Activated T-helper 2 cell treated with anti-CD3 and anti-CD28 coated beads, Interferon-gamma antibody, Interleukin-2, Interleukin-4, amounts not matched to agents 10 μg/mL and 5 μg/mL and 100 μg/mL, durations not matched to agents 14 hours and 24 hours and 36 hours (primary cell): Measurements from ENCODE around the gene SEMA3G. TPM values are rescaled to one million over a fixed set of nuclear protein-coding genes. Genes with fewer than 3 reads are reported as not detected.

ENCODE experiments used
- DNase-seq: peaks from one replicate; pipeline ENCODE4 v3.0.0; 2021; ENCODE audit warnings: low spot score
- H3K27ac Mint-ChIP-seq: one replicate; pipeline ENCODE4 v1.8.0; 2021; ENCODE audit warnings: mixed read lengths
- H3K27me3 Mint-ChIP-seq: one replicate; pipeline ENCODE4 v1.8.0; 2021; ENCODE audit warnings: low read depth, mixed read lengths
- H3K36me3 Mint-ChIP-seq: one replicate; pipeline ENCODE4 v1.8.0; 2021; ENCODE audit warnings: low read depth, mixed read lengths
- H3K4me1 Mint-ChIP-seq: one replicate; pipeline ENCODE4 v1.8.0; 2021; ENCODE audit warnings: low read depth, mixed read lengths
- H3K4me3 Mint-ChIP-seq: one replicate; pipeline ENCODE4 v1.8.0; 2021; ENCODE audit warnings: low read depth, mild to moderate bottlenecking, moderate library complexity, mixed read lengths
- H3K9me3 Mint-ChIP-seq: one replicate; pipeline ENCODE4 v1.8.0; 2021; ENCODE audit warnings: mixed read lengths
- intact Hi-C: fragments of 100-400 bp; cut with micrococcal nuclease; formaldehyde crosslinking; loops from one replicate; pipeline ENCODE4 v1.15.1; 2023
- total RNA-seq: library from RNA; stranded (reverse); gene quantifications from 2 replicates; pipeline ENCODE4 v1.2.3, GENCODE V29; 2022

The SEMA3G gene
- total RNA-seq, 1 donor from 2014 or later: 0.30 TPM

GRCh38 chr3:52446631-52447511 lies 2.0 kb upstream of the SEMA3G start:
- H3K36me3 Mint-ChIP-seq: no peaks in the 10 kb centered on the region
- peak; percentile 67 for DNase-seq
- H3K27ac Mint-ChIP-seq: no peak overlapping the region
- peaks cover 12% of the 10 kb centered on the region for H3K4me1 Mint-ChIP-seq
- no peaks in the 10 kb centered on the region for H3K27me3 Mint-ChIP-seq
- intact Hi-C loops: loop anchor here (1.0 to 5.0 kb wide), 2 partner anchors 35 to 225 kb away; no protein-coding TSS in a partner anchor
- H3K4me3 Mint-ChIP-seq: no peak overlapping the region
- no peaks in the 10 kb centered on the region for H3K9me3 Mint-ChIP-seq

GRCh38 chr3:52446042-52446441 lies 1.1 kb upstream of the SEMA3G start:
- H3K4me1 Mint-ChIP-seq: peaks cover 12% of the 10 kb centered on the region
- H3K4me3 Mint-ChIP-seq: no peak overlapping the region
- no peak overlapping the region for H3K27ac Mint-ChIP-seq
- H3K36me3 Mint-ChIP-seq: no peaks in the 10 kb centered on the region
- intact Hi-C loops: loop anchor here (5.0 kb wide), 1 partner anchor 224 kb away; no protein-coding TSS in a partner anchor
- DNase-seq: no peak
- no peaks in the 10 kb centered on the region for H3K27me3 Mint-ChIP-seq
- H3K9me3 Mint-ChIP-seq: no peaks in the 10 kb centered on the region

- Mint-ChIP-seq H3K4me3 (no peak overlapping the region), H3K27me3 (no peaks in the 10 kb centered on the region)
- intact Hi-C loops: no loop called here
Observed at GRCh38 chr3:52443791-52444687, 864 bp downstream of the SEMA3G start.

GRCh38 chr3:52443268-52443610 lies 1.7 kb downstream of the SEMA3G start:
- intact Hi-C loops: no loop called here
- no peak for DNase-seq
- Mint-ChIP-seq H3K27ac (no peak overlapping the region), H3K4me3 (no peak overlapping the region), H3K36me3 (no peaks in the 10 kb centered on the region), H3K4me1 (peaks cover 12% of the 10 kb centered on the region), H3K9me3 (no peaks in the 10 kb centered on the region), H3K27me3 (no peaks in the 10 kb centered on the region)

More at GRCh38 chr3:52443791-52444687, 864 bp downstream of the SEMA3G start:
- no peaks in the 10 kb centered on the region for H3K9me3 Mint-ChIP-seq
- no peak overlapping the region for H3K27ac Mint-ChIP-seq
- H3K36me3 Mint-ChIP-seq: no peaks in the 10 kb centered on the region
- H3K4me1 Mint-ChIP-seq: peaks cover 12% of the 10 kb centered on the region
- DNase-seq: no peak

- Mint-ChIP-seq H3K4me3 (no peak overlapping the region), H3K9me3 (no peaks in the 10 kb centered on the region), H3K4me1 (peaks cover 10% of the 10 kb centered on the region), H3K27me3 (no peaks in the 10 kb centered on the region), H3K36me3 (no peaks in the 10 kb centered on the region), H3K27ac (no peak overlapping the region)
- intact Hi-C loops: no loop called here
- no peak for DNase-seq
Observed at GRCh38 chr3:52442409-52443267, 2.3 kb downstream of the SEMA3G start.

- no peaks in the 10 kb centered on the region for H3K9me3 Mint-ChIP-seq
- intact Hi-C loops: no loop called here
- no peak overlapping the region for H3K27ac Mint-ChIP-seq
- DNase-seq: no peak
- no peaks in the 10 kb centered on the region for H3K27me3 Mint-ChIP-seq
- no peak overlapping the region for H3K4me3 Mint-ChIP-seq
- H3K4me1 Mint-ChIP-seq: peaks cover 6% of the 10 kb centered on the region
- no peaks in the 10 kb centered on the region for H3K36me3 Mint-ChIP-seq
Observed at GRCh38 chr3:52441772-52442332, 3.1 kb downstream of the SEMA3G start.

- no peaks in the 10 kb centered on the region for H3K27me3 Mint-ChIP-seq
Observed at GRCh38 chr3:52441091-52441771, 3.7 kb downstream of the SEMA3G start.

GRCh38 chr3:52440671-52441070 lies 4.2 kb downstream of the SEMA3G start:
- H3K4me1 Mint-ChIP-seq: peaks cover 6% of the 10 kb centered on the region
- H3K27ac Mint-ChIP-seq: no peak overlapping the region
- no peak for DNase-seq
- H3K36me3 Mint-ChIP-seq: no peaks in the 10 kb centered on the region
- intact Hi-C loops: no loop called here
- no peak overlapping the region for H3K4me3 Mint-ChIP-seq
- no peaks in the 10 kb centered on the region for H3K27me3 Mint-ChIP-seq
- H3K9me3 Mint-ChIP-seq: no peaks in the 10 kb centered on the region

More at GRCh38 chr3:52441091-52441771, 3.7 kb downstream of the SEMA3G start:
- no peak for DNase-seq
- Mint-ChIP-seq H3K36me3 (no peaks in the 10 kb centered on the region), H3K9me3 (no peaks in the 10 kb centered on the region), H3K27ac (no peak overlapping the region), H3K4me3 (no peak overlapping the region), H3K4me1 (peaks cover 6% of the 10 kb centered on the region)
- intact Hi-C loops: no loop called here

GRCh38 chr3:52440249-52440551 lies 4.7 kb downstream of the SEMA3G start:
- H3K4me3 Mint-ChIP-seq: no peak overlapping the region
- no peaks in the 10 kb centered on the region for H3K27me3 Mint-ChIP-seq
- H3K4me1 Mint-ChIP-seq: peaks cover 6% of the 10 kb centered on the region
- intact Hi-C loops: no loop called here
- H3K36me3 Mint-ChIP-seq: no peaks in the 10 kb centered on the region
- no peaks in the 10 kb centered on the region for H3K9me3 Mint-ChIP-seq
- no peak overlapping the region for H3K27ac Mint-ChIP-seq
- DNase-seq: no peak

- H3K4me1 Mint-ChIP-seq: peaks cover 3% of the 10 kb centered on the region
- no peaks in the 10 kb centered on the region for H3K9me3 Mint-ChIP-seq
- no peaks in the 10 kb centered on the region for H3K27me3 Mint-ChIP-seq
- intact Hi-C loops: no loop called here
- H3K36me3 Mint-ChIP-seq: no peaks in the 10 kb centered on the region
- DNase-seq: no peak
- no peak overlapping the region for H3K27ac Mint-ChIP-seq
- no peak overlapping the region for H3K4me3 Mint-ChIP-seq
Observed at GRCh38 chr3:52439426-52440248, 5.3 kb downstream of the SEMA3G start.
